H1 (cell line): ENCODE measurements around the gene S100A13. TPM values are rescaled to one million over a fixed set of nuclear protein-coding genes. Genes with fewer than 3 reads are reported as not detected.

Experiments used
- CTCF ChIA-PET: fragments of 300-600 bp; sonication (Branson Sonifier 250); formaldehyde crosslinking; loops from one replicate; lab custom pipeline; 2021; ENCODE audit not compliant: partially characterized antibody; lab: Charles Lee
- POLR2A ChIA-PET: fragments of 300-600 bp; sonication (Branson Sonifier 250); formaldehyde crosslinking; loops from one replicate; lab custom pipeline; 2021; ENCODE audit warnings: inconsistent platforms; ENCODE audit not compliant: partially characterized antibody; lab: Charles Lee
- DNase-seq, 2 experiments: peaks; one replicate each; pipeline versions ENCODE4 v3.0.0 to v3.0.0-alpha.2; 2010 to 2022; ENCODE audit warnings: low spot score in 2 of 2, low read depth in 1 of 2, mixed read lengths in 1 of 2
- FAIRE-seq: peaks from 2 replicates; lab custom pipeline; 2011; peaks lifted over from hg19 to GRCh38; lab: Jason Lieb, UNC
- H2AFZ ChIP-seq: 2 replicates; pipeline ENCODE4 v1.8.1; 2012; ENCODE audit warnings: low read length, inconsistent platforms
- H2AK5ac ChIP-seq: 2 replicates; pipeline ENCODE4 v1.6.1; 2013; ENCODE audit warnings: low read depth, low read length
- H2BK120ac ChIP-seq: replicated peaks from 2 replicates; pipeline ENCODE3; 2013; ENCODE audit warnings: low read depth, low read length, inconsistent platforms
- H2BK12ac ChIP-seq: 2 replicates; pipeline ENCODE4 v1.6.1; 2013; ENCODE audit warnings: low read depth, low read length
- H2BK15ac ChIP-seq: 2 replicates; pipeline ENCODE4 v1.6.1; 2013; ENCODE audit warnings: low read length
- H2BK20ac ChIP-seq: 2 replicates; pipeline ENCODE4 v1.6.1; 2013; ENCODE audit warnings: low read length
- H2BK5ac ChIP-seq: 2 replicates; pipeline ENCODE4 v1.6.1; 2013; ENCODE audit warnings: low read depth, low read length
- H3K14ac ChIP-seq: 2 replicates; pipeline ENCODE4 v1.6.1; 2013; ENCODE audit warnings: inconsistent platforms; ENCODE audit not compliant: insufficient read length
- H3K18ac ChIP-seq: 2 replicates; pipeline ENCODE4 v1.6.1; 2013; ENCODE audit warnings: low read length; ENCODE audit errors: extremely low read depth
- H3K23ac ChIP-seq: 2 replicates; pipeline ENCODE4 v1.6.1; 2013; ENCODE audit warnings: inconsistent platforms; ENCODE audit not compliant: insufficient read length
- H3K23me2 ChIP-seq: 2 replicates; pipeline ENCODE4 v1.6.1; 2013; ENCODE audit warnings: low read depth, low read length
- H3K27ac ChIP-seq: 2 replicates; pipeline ENCODE4 v1.6.1; 2011; ENCODE audit warnings: low read depth, low read length, inconsistent platforms
- H3K27me3 ChIP-seq, 4 experiments: replicated peaks in 1 of 4; 1 replicate in 1 of 4; 2 replicates in 3 of 4; pipeline versions ENCODE4 v1.6.1 to v1.8.1; 2011 to 2013; ENCODE audit warnings: low read length in 3 of 4, mild to moderate bottlenecking in 3 of 4, inconsistent platforms in 2 of 4, mixed read lengths in 2 of 4, moderate library complexity in 1 of 4; ENCODE audit not compliant: control insufficient read depth in 3 of 4, insufficient read depth in 3 of 4; ENCODE audit errors: extremely low read depth in 1 of 4
- H3K36me3 ChIP-seq, 4 experiments: 2 replicates each; pipeline versions ENCODE4 v1.6.1 to v1.8.1; 2011 to 2013; ENCODE audit warnings: mild to moderate bottlenecking in 4 of 4, low read length in 3 of 4, moderate library complexity in 2 of 4, control low read depth in 1 of 4, inconsistent platforms in 1 of 4; ENCODE audit not compliant: insufficient read depth in 4 of 4, control insufficient read depth in 2 of 4
- H3K4ac ChIP-seq: replicated peaks from 2 replicates; pipeline ENCODE3; 2013; ENCODE audit warnings: low read length, low read depth, mixed read lengths, inconsistent platforms; ENCODE audit not compliant: insufficient read length
- H3K4me1 ChIP-seq, 4 experiments: replicated peaks in 1 of 4; 1 replicate in 1 of 4; 2 replicates in 3 of 4; pipeline versions ENCODE4 v1.6.1 to v1.8.1; 2011 to 2013; ENCODE audit warnings: low read length in 3 of 4, inconsistent platforms in 2 of 4, mixed read lengths in 1 of 4; ENCODE audit not compliant: insufficient read depth in 4 of 4, control insufficient read depth in 3 of 4
- H3K4me2 ChIP-seq, 2 experiments: 2 replicates each; pipeline versions ENCODE4 v1.6.1 to v1.8.1; 2011 to 2013; ENCODE audit warnings: low read depth in 2 of 2, low read length in 2 of 2, control low read depth in 1 of 2, inconsistent platforms in 1 of 2, mild to moderate bottlenecking in 1 of 2; ENCODE audit not compliant: insufficient read depth in 1 of 2
- H3K4me3 ChIP-seq, 4 experiments: fragments of 200-600, 300-600 bp in 1 of 4; sonication (generic), shearing (Covaris generic), sonication (Bioruptor Twin) in 1 of 4; 2 replicates each; pipeline versions ENCODE4 v1.5.1 to v1.8.1; 2011 to 2016; ENCODE audit warnings: low read length in 4 of 4, low read depth in 3 of 4, control low read depth in 2 of 4, inconsistent platforms in 2 of 4, mild to moderate bottlenecking in 2 of 4, mixed read lengths in 1 of 4, moderate library complexity in 1 of 4; ENCODE audit not compliant: insufficient read depth in 2 of 4; ENCODE audit errors: extremely low read depth in 1 of 4
- H3K56ac ChIP-seq: replicated peaks from 2 replicates; pipeline ENCODE3; 2013; ENCODE audit warnings: low read depth, mild to moderate bottlenecking, mixed read lengths, low read length, inconsistent platforms; ENCODE audit not compliant: insufficient read length
- H3K79me1 ChIP-seq: 2 replicates; pipeline ENCODE4 v1.6.1; 2013; ENCODE audit warnings: low read depth, low read length, control low read depth
- H3K79me2 ChIP-seq, 2 experiments: 2 replicates each; pipeline versions ENCODE4 v1.6.1 to v1.8.1; 2012 to 2013; ENCODE audit warnings: low read length in 2 of 2, mild to moderate bottlenecking in 2 of 2, inconsistent platforms in 1 of 2; ENCODE audit not compliant: insufficient read depth in 2 of 2, control insufficient read depth in 1 of 2
- H3K9ac ChIP-seq, 4 experiments: replicated peaks in 1 of 4; 1 replicate in 1 of 4; 2 replicates in 3 of 4; pipeline versions ENCODE4 v1.6.1 to v1.8.1; 2011 to 2013; ENCODE audit warnings: low read depth in 3 of 4, low read length in 3 of 4, control low read depth in 2 of 4, mild to moderate bottlenecking in 2 of 4, moderate library complexity in 2 of 4, inconsistent platforms in 1 of 4; ENCODE audit errors: extremely low read depth in 1 of 4
- H3K9me3 ChIP-seq, 2 experiments: 2 replicates each; pipeline versions ENCODE4 v1.6.1 to v1.8.1; 2012 to 2013; ENCODE audit warnings: mild to moderate bottlenecking in 2 of 2, moderate library complexity in 2 of 2, control low read depth in 1 of 2, inconsistent platforms in 1 of 2, low read depth in 1 of 2, low read length in 1 of 2, mixed read lengths in 1 of 2; ENCODE audit not compliant: insufficient read depth in 2 of 2
- H4K20me1 ChIP-seq, 2 experiments: replicated peaks in 1 of 2; 2 replicates each; pipeline versions ENCODE3 to v1.8.1; 2011 to 2013; ENCODE audit warnings: inconsistent platforms in 2 of 2, low read length in 2 of 2, mild to moderate bottlenecking in 1 of 2; ENCODE audit not compliant: insufficient read depth in 2 of 2, control insufficient read depth in 1 of 2
- H4K5ac ChIP-seq: 2 replicates; pipeline ENCODE4 v1.6.1; 2013; ENCODE audit warnings: low read length, low read depth, mixed read lengths, inconsistent platforms; ENCODE audit not compliant: insufficient read length
- H4K8ac ChIP-seq: 2 replicates; pipeline ENCODE4 v1.8.0; 2013; ENCODE audit warnings: mild to moderate bottlenecking, moderate library complexity, low read length, inconsistent platforms; ENCODE audit not compliant: insufficient read depth; ENCODE audit errors: extremely low read depth
- H4K91ac ChIP-seq: replicated peaks from 2 replicates; pipeline ENCODE3; 2013; ENCODE audit warnings: low read length, mixed read lengths, inconsistent platforms; ENCODE audit not compliant: insufficient read length
- CHD2 ChIP-seq: IDR thresholded peaks from 2 replicates; pipeline ENCODE4 v1.6.1; 2012; ENCODE audit warnings: low read length, improper control_type of control experiment
- EP300 ChIP-seq, 2 experiments: IDR thresholded peaks; 1 replicate in 1 of 2; 2 replicates in 1 of 2; pipeline ENCODE4 v1.6.1; 2011 to 2012; ENCODE audit warnings: low read depth in 2 of 2, low read length in 2 of 2, mild to moderate bottlenecking in 2 of 2, borderline replicate concordance in 1 of 2, inconsistent platforms in 1 of 2, moderate library complexity in 1 of 2
- FOSL1 ChIP-seq: IDR thresholded peaks from 2 replicates; pipeline ENCODE4 v1.6.1; 2011; ENCODE audit warnings: mild to moderate bottlenecking, low read depth, low read length, moderate library complexity; ENCODE audit not compliant: insufficient read depth
- GTF2F1 ChIP-seq: IDR thresholded peaks from 2 replicates; pipeline ENCODE4 v1.6.1; 2012; ENCODE audit warnings: low read depth, low read length, improper control_type of control experiment, borderline replicate concordance
- POLR2A ChIP-seq, 2 experiments: IDR thresholded peaks; 1 replicate in 1 of 2; 2 replicates in 1 of 2; pipeline ENCODE4 v1.6.1; 2011; ENCODE audit warnings: low read depth in 2 of 2, low read length in 2 of 2, mild to moderate bottlenecking in 2 of 2; ENCODE audit errors: control extremely low read depth in 1 of 2
- POLR2AphosphoS5 ChIP-seq: IDR thresholded peaks from 2 replicates; pipeline ENCODE4 v1.6.1; 2011; ENCODE audit warnings: low read depth, low read length
- SP2 ChIP-seq: IDR thresholded peaks from 2 replicates; pipeline ENCODE4 v1.6.1; 2012; ENCODE audit warnings: mild to moderate bottlenecking, low read length, inconsistent platforms
- SRF ChIP-seq: IDR thresholded peaks from 2 replicates; pipeline ENCODE4 v1.6.1; 2011; ENCODE audit warnings: mild to moderate bottlenecking, low read depth, low read length, moderate library complexity
- WGBS, 2 experiments: shearing (Covaris generic) in 1 of 2; methylation state at CpG; one replicate each; pipeline versions ENCODE4 v1.1.6 to v1.1.7; 2013 to 2015; ENCODE audit warnings: low lambda C conversion rate in 2 of 2, mixed read lengths in 2 of 2, inconsistent platforms in 1 of 2, low coverage in 1 of 2, missing lambda C conversion rate in 1 of 2; ENCODE audit not compliant: insufficient replicate concordance in 2 of 2, insufficient coverage in 1 of 2, insufficient read length in 1 of 2; ENCODE audit errors: extremely low coverage in 1 of 2, missing lambda C conversion rate in 1 of 2; 5-methylcytosine and 5-hydroxymethylcytosine counted together
- polyA plus RNA-seq, 7 experiments: library from polyadenylated mRNA; depleted of rRNA in 3 of 7; stranded (reverse) in 5 of 7; unstranded in 2 of 7; fragments of >200 nt in 5 of 7; fragments of 200-250 nt in 2 of 7; gene quantifications; 1 replicate in 5 of 7; 2 replicates in 1 of 7; 4 replicates in 1 of 7; pipeline versions ENCODE4 v1.2.1 to v1.2.3, GENCODE V29; 2011 to 2013; ENCODE audit warnings: missing spikeins in 2 of 7, mixed read lengths in 2 of 7
- total RNA-seq: library from RNA; stranded (reverse); fragmentation: NEBNext Ultra II Directional; extraction: Animal tissue kit (Norgen Biotek cat#: 25700); gene quantifications from 2 replicates; pipeline ENCODE4 v1.2.1, GENCODE V29; 2021

Gene S100A13
- total and polyA plus RNA-seq, 2 of the 8 experiments (the other 6 are each of a cell fraction or from before 2014, with no cell fraction given): 63.6 to 127 TPM

DNA sequence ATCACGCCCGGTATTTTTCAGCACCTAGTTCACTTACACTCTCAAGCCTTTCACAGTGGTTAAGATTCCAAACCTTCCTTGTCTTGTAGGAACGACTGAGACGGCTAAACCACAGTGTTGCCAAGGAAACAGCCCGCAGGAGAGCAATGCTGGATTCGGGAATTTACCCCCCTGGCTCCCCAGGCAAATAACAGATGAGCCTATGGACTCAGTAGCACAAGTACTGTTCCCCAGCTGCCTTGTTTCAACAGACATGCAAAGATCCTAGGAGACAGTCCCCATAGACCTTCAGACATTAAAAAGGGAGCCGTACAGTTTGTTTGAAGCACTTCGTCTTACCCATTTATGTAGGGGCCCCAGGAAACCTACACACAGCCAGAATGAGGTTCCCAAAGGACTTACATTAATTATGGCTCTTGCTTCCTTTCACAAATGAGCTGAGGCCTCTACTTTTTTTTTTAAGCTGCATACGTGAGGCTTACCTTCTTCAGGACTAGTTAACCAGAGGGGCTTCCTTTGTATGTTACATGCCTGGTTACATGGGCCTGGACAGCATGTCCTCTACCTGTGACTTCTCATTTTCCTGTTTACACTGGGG lies 33.9 kb upstream of the S100A13 start:
- H4K5ac ChIP-seq: no peak overlapping the region
- H2BK5ac ChIP-seq: no peak overlapping the region
- no peak overlapping the region for H2AFZ ChIP-seq
- H2BK120ac ChIP-seq: no peak overlapping the region
- H3K18ac ChIP-seq: no peak overlapping the region
- POLR2A ChIA-PET: interaction anchor here (0.6 to 19.8 kb wide), 15 partner anchors 9 to 568 kb away, joined by 3 to 343 read pairs (median 4); partner anchors contain the start of genes CHTOP, CREB3L4, ILF2 and NPR1
- H2BK15ac ChIP-seq: no peak overlapping the region
- H3K4ac ChIP-seq: no peak overlapping the region
- no peak overlapping the region; a peak in 1 of 7 replicates for H3K9ac ChIP-seq
- no peak for DNase-seq
- 80% methylated on average over 9 of the region's 9 CpGs; no CpG with 5 or more reads in 1 of the 2 experiments for WGBS, 2 experiments
- no peaks in the 10 kb centered on the region for H3K9me3 ChIP-seq
- peaks cover 0 to 8% of the 10 kb centered on the region in 2 experiments for H4K20me1 ChIP-seq
- H4K8ac ChIP-seq: no peak overlapping the region
- H3K27me3 ChIP-seq: no peaks in the 10 kb centered on the region
- no peak overlapping the region for H2AK5ac ChIP-seq
- H3K4me1 ChIP-seq: peaks cover 0 to 4% (median 2%) of the 10 kb centered on the region in 4 experiments; a peak in 2 of 7 replicates
- no peak overlapping the region for H3K4me2 ChIP-seq
- CTCF ChIA-PET: interaction anchor here (0.6 to 1.4 kb wide), 4 partner anchors 15 to 308 kb away, joined by 3 read pairs; no protein-coding TSS in a partner anchor
- H3K56ac ChIP-seq: no peak overlapping the region
- no peak overlapping the region for H3K14ac ChIP-seq
- no peak for FAIRE-seq
- H3K79me1 ChIP-seq: peaks cover 5% of the 10 kb centered on the region; the same call in 1 of the 2 replicates
- H4K91ac ChIP-seq: no peak overlapping the region
- H3K23me2 ChIP-seq: no peaks in the 10 kb centered on the region
- no peak overlapping the region for H3K4me3 ChIP-seq
- H3K23ac ChIP-seq: no peak overlapping the region
- H2BK12ac ChIP-seq: no peak overlapping the region
- peak; percentile 62 for TF ChIP-seq POLR2AphosphoS5
- TF ChIP-seq GTF2F1: no peak
- TF ChIP-seq SP2: no peak
- peak; percentile 46; the same call in 1 of the 2 replicates for TF ChIP-seq CHD2
- no peak for TF ChIP-seq SRF
- TF ChIP-seq POLR2A (IDR thresholded peaks at IDR 0.05; ENCODE audit: control extremely low read depth in 1 of 2, low read depth in 2 of 2, low read length in 2 of 2): peak; percentile 73 to 84
- no peak for TF ChIP-seq FOSL1
- TF ChIP-seq EP300 (IDR thresholded peaks at IDR 0.05; ENCODE audit: borderline replicate concordance in 1 of 2, low read depth in 2 of 2, low read length in 2 of 2): no peak
- TF ChIP-seq, all 59 proteins: peak for 3
- Histone ChIP-seq H3K79me2 (peaks cover 0 to 11% of the 10 kb centered on the region in 2 experiments; a peak in 2 of 4 replicates), H3K27ac (0 out of 2 replicates have a peak overlapping the region, but pooled peaks have one; percentile 18), H2BK20ac (no peak overlapping the region), H3K36me3 (peaks cover 42 to 58% (median 53%) of the 10 kb centered on the region in 4 experiments)
